Measurements from ENCODE around the gene NDUFC1. TPM values are rescaled to one million over a fixed set of nuclear protein-coding genes. Genes with fewer than 3 reads are reported as not detected.

The NDUFC1 gene
- total and polyA plus RNA-seq, 9 of the 15 experiments (the other 6 are each of a cell fraction or from before 2014, with no cell fraction given): 58.9 to 378 (median 120) TPM

GRCh38 chr4:139295206-139295941, 6.9 kb downstream of the NDUFC1 start (continued):
- TF ChIP-seq NFRKB (IDR thresholded peaks at IDR 0.05; ENCODE audit: low read depth) (peak; percentile 94), ZNF140 (CRISPR knock-in tag; IDR thresholded peaks at IDR 0.05) (no peak), POLR2G (IDR thresholded peaks at IDR 0.05; ENCODE audit: low read depth, low read length) (peak; percentile 98), ESRRA (IDR thresholded peaks at IDR 0.05; ENCODE audit: borderline replicate concordance, low read depth) (peak; percentile 90), ZNF639 (CRISPR knock-in tag; conservative IDR thresholded peaks at IDR 0.05 in 1 of 2, IDR thresholded peaks at IDR 0.05 in 1 of 2) (no peak), ZNF197 (CRISPR knock-in tag; IDR thresholded peaks at IDR 0.05; ENCODE audit: low read depth) (no peak), ZNF431 (CRISPR knock-in tag; IDR thresholded peaks at IDR 0.05) (peak; percentile 78), CHD2 (IDR thresholded peaks at IDR 0.05; ENCODE audit: low read depth, low read length) (no peak), POLR3G (IDR thresholded peaks at IDR 0.05; ENCODE audit: extremely low read depth, insufficient read length, insufficient replicate concordance) (no peak), ZNF217 (CRISPR knock-in tag; IDR thresholded peaks at IDR 0.05) (no peak), IRF1 (CRISPR knock-in tag; IDR thresholded peaks at IDR 0.05; ENCODE audit: borderline replicate concordance) (no peak), HDAC3 (IDR thresholded peaks at IDR 0.05; ENCODE audit: borderline replicate concordance, partially characterized antibody) (no peak), BMI1 (IDR thresholded peaks at IDR 0.05; ENCODE audit: low read length) (no peak), ZNF239 (CRISPR knock-in tag; IDR thresholded peaks at IDR 0.05) (no peak), ZNF134 (CRISPR knock-in tag; conservative IDR thresholded peaks at IDR 0.05) (no peak), PKNOX1 (IDR thresholded peaks at IDR 0.05) (no peak), ZFP36 (IDR thresholded peaks at IDR 0.05; ENCODE audit: low read depth, low read length, partially characterized antibody) (peak; percentile 19), MECOM (CRISPR knock-in tag; IDR thresholded peaks at IDR 0.05) (no peak), NFATC3 (IDR thresholded peaks at IDR 0.05) (no peak), ZNF780A (CRISPR knock-in tag; IDR thresholded peaks at IDR 0.05) (no peak), SOX6 (IDR thresholded peaks at IDR 0.05) (peak; percentile 57; the same call in 1 of the 2 replicates), TBP (optimal IDR thresholded peaks at IDR 0.05; ENCODE audit: low read depth, low read length) (peak; percentile 95)
- TF ChIP-seq, protein P1, sequence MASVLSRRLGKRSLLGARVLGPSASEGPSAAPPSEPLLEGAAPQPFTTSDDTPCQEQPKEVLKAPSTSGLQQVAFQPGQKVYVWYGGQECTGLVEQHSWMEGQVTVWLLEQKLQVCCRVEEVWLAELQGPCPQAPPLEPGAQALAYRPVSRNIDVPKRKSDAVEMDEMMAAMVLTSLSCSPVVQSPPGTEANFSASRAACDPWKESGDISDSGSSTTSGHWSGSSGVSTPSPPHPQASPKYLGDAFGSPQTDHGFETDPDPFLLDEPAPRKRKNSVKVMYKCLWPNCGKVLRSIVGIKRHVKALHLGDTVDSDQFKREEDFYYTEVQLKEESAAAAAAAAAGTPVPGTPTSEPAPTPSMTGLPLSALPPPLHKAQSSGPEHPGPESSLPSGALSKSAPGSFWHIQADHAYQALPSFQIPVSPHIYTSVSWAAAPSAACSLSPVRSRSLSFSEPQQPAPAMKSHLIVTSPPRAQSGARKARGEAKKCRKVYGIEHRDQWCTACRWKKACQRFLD (CRISPR knock-in tag; IDR thresholded peaks at IDR 0.05): no peak
- TF ChIP-seq, protein P2, sequence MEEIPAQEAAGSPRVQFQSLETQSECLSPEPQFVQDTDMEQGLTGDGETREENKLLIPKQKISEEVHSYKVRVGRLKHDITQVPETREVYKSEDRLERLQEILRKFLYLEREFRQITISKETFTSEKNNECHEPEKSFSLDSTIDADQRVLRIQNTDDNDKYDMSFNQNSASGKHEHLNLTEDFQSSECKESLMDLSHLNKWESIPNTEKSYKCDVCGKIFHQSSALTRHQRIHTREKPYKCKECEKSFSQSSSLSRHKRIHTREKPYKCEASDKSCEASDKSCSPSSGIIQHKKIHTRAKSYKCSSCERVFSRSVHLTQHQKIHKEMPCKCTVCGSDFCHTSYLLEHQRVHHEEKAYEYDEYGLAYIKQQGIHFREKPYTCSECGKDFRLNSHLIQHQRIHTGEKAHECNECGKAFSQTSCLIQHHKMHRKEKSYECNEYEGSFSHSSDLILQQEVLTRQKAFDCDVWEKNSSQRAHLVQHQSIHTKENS (CRISPR knock-in tag; IDR thresholded peaks at IDR 0.05): no peak

All from K562 (cell line).